Measurements from ENCODE around the gene PRR22.

Gene PRR22

GRCh38 chr19:5806133-5806489, 21.6 kb upstream of the PRR22 start:
- Histone ChIP-seq H2AFZ (ENCODE audit: low read depth, low read length) (no peak overlapping the region), H3K4me2 (ENCODE audit: insufficient read depth, low read length) (no peak overlapping the region), H3K4me1 (ENCODE audit: insufficient read depth, low read length) (peaks cover 16% of the 10 kb centered on the region), H3K36me3 (ENCODE audit: insufficient read depth, low read length) (no peaks in the 10 kb centered on the region), H3K27ac (ENCODE audit: low read length) (no peak overlapping the region), H3K79me2 (ENCODE audit: insufficient read depth, low read length) (no peaks in the 10 kb centered on the region), H3K27me3 (ENCODE audit: insufficient read depth, low read length, poor library complexity) (peaks cover 5% of the 10 kb centered on the region), H3K9me3 (ENCODE audit: insufficient read depth, low read length, severe bottlenecking) (no peaks in the 10 kb centered on the region), H4K20me1 (ENCODE audit: insufficient read depth, low read length) (no peaks in the 10 kb centered on the region), H3K9ac (ENCODE audit: low read depth, low read length) (no peak overlapping the region), H3K4me3 (ENCODE audit: low read depth in 1 of 2, low read length in 2 of 2) (no peak overlapping the region)
- ATAC-seq (ENCODE audit: insufficient read depth, low read depth) (no peak), DNase-seq (no peak)
- no peak for TF ChIP-seq EZH2 (IDR thresholded peaks at IDR 0.05; ENCODE audit: borderline replicate concordance, low read depth, low read length, severe bottlenecking)
- no peak for TF ChIP-seq CTCF (IDR thresholded peaks at IDR 0.05; ENCODE audit: borderline replicate concordance, extremely low read depth, low read length, poor library complexity, severe bottlenecking)

- H4K20me1 ChIP-seq (ENCODE audit: insufficient read depth, low read length) = no peaks in the 10 kb centered on the region
- no peak overlapping the region for H2AFZ ChIP-seq (ENCODE audit: low read depth, low read length)
- no peak overlapping the region for H3K4me2 ChIP-seq (ENCODE audit: insufficient read depth, low read length)
- H3K4me3 ChIP-seq (ENCODE audit: low read depth in 1 of 2, low read length in 2 of 2) = no peak overlapping the region
- ATAC-seq (ENCODE audit: insufficient read depth, low read depth) (peak; percentile 37), DNase-seq (peak; percentile 69)
- peaks cover 16% of the 10 kb centered on the region for H3K4me1 ChIP-seq (ENCODE audit: insufficient read depth, low read length)
- TF ChIP-seq EZH2 (IDR thresholded peaks at IDR 0.05; ENCODE audit: borderline replicate concordance, low read depth, low read length, severe bottlenecking) (no peak), CTCF (IDR thresholded peaks at IDR 0.05; ENCODE audit: borderline replicate concordance, extremely low read depth, low read length, poor library complexity, severe bottlenecking) (peak; percentile 74)
- H3K9me3 ChIP-seq (ENCODE audit: insufficient read depth, low read length, severe bottlenecking) = no peaks in the 10 kb centered on the region
- peaks cover 5% of the 10 kb centered on the region for H3K27me3 ChIP-seq (ENCODE audit: insufficient read depth, low read length, poor library complexity)
- H3K9ac ChIP-seq (ENCODE audit: low read depth, low read length) = no peak overlapping the region
- no peaks in the 10 kb centered on the region for H3K79me2 ChIP-seq (ENCODE audit: insufficient read depth, low read length)
- no peaks in the 10 kb centered on the region for H3K36me3 ChIP-seq (ENCODE audit: insufficient read depth, low read length)
- no peak overlapping the region for H3K27ac ChIP-seq (ENCODE audit: low read length)
Observed at GRCh38 chr19:5805462-5806132, 21.1 kb upstream of the PRR22 start.

GRCh38 chr19:5804516-5805461, 20.2 kb upstream of the PRR22 start, which contains the start of gene NRTN:
Gene NRTN (plus strand): TSS chr19:5805067. CDS start chr19:5824166, 19,099 bp downstream.
- H3K27me3 ChIP-seq (ENCODE audit: insufficient read depth, low read length, poor library complexity) = peaks cover 5% of the 10 kb centered on the region
- H3K36me3 ChIP-seq (ENCODE audit: insufficient read depth, low read length) = no peaks in the 10 kb centered on the region
- peak within 1 kb of the TSS in 1 of 2 experiments; percentile 46; a peak in 2 of 4 replicates for H3K4me3 ChIP-seq (ENCODE audit: low read depth in 1 of 2, low read length in 2 of 2)
- DNase-seq = peak; percentile 56
- peaks cover 16% of the 10 kb centered on the region for H3K4me1 ChIP-seq (ENCODE audit: insufficient read depth, low read length)
- H3K4me2 ChIP-seq (ENCODE audit: insufficient read depth, low read length) = peak within 1 kb of the TSS; percentile 67
- H3K9ac ChIP-seq (ENCODE audit: low read depth, low read length) = peak within 1 kb of the TSS; percentile 50
- no peak within 1 kb of the TSS for H3K27ac ChIP-seq (ENCODE audit: low read length)
- no peaks in the 10 kb centered on the region for H4K20me1 ChIP-seq (ENCODE audit: insufficient read depth, low read length)
- no peaks in the 10 kb centered on the region for H3K9me3 ChIP-seq (ENCODE audit: insufficient read depth, low read length, severe bottlenecking)
- no peaks in the 10 kb centered on the region for H3K79me2 ChIP-seq (ENCODE audit: insufficient read depth, low read length)
- H2AFZ ChIP-seq (ENCODE audit: low read depth, low read length) = peak within 1 kb of the TSS; percentile 83
- TF ChIP-seq CTCF (IDR thresholded peaks at IDR 0.05; ENCODE audit: borderline replicate concordance, extremely low read depth, low read length, poor library complexity, severe bottlenecking) = no peak
- ATAC-seq (ENCODE audit: insufficient read depth, low read depth) = peak; percentile 28; the same call in 1 of the 3 replicates
